ENCODE measurements around the gene CALR.
A peak's percentile ranks its signal among the peaks of the same experiment; 100 is the strongest.

CALR gene

DNA sequence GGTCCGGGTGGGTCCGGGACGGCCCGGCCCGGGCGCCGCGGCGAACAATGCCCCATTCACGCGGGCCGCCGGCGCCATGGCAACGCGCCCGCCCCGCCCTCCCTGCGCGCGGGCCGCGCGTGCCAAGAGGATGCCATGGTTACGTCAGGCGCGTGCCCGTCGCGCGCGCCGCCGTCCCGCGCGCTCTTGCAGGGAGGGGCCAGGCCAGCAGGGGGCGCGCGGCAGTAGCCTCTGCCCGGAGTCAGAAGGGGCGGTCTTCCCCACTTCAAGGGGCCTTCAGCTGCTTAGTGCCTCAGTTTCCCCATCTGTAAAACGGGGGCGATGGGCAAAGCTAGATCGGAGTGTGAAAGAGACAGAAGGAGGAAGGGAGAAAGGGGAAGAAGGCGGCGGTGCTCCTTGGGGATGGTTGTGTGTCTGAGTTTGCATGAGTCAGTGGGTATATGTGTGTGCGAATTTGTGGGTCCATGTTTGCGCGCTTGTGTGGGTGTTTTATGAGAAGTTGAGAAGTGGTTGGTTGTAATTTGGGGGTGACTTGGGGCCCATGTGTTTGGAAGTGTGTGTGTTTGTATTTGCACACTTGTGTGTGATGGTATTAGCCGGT is 45.2 kb downstream of the CALR start:
- peak; percentile 67 for DNase-seq

DNA sequence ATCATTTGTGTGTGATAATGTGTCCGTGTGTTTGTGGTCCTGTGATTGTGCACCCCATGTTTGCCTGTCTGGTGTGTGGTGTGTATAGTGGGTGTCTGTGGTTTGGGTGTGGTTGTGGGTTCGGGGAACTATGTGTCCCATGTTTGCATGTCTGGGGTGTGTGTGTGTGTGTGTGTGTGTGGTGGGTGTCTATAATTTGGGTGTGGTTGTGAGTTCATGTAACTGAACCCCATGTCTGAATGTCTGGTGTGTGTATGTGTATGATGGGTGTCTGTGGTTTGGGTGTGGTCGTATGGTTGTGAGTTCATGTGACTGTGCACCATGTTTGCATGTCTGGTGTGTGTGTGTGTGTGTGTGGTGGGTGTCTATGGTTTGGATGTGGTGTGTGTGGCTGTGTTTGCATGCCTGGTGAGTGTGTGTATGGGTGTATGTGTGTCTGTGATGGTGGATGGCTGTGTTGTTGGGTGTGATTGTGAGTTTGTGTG is 45.8 kb downstream of the CALR start:
- no peak for DNase-seq

DNA sequence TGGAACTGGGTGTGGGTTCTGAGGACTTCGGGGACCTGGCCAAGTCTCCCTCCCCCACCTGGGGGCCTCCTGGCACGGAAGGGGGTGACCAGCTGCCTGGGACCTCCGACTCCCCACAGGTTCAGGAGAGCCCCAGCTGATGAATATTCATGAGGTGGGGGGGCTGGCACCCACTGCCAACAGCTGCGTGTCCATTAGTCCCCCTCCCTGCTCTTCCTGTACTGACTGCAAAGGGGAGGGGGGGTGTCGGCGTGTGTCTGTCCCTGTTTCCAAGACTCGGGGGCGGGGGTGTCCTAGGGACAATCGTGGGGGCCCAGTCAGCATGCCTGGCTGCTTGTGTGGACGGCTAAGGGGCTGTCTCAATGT is 46.3 kb downstream of the CALR start:
- no peak for DNase-seq

DNA sequence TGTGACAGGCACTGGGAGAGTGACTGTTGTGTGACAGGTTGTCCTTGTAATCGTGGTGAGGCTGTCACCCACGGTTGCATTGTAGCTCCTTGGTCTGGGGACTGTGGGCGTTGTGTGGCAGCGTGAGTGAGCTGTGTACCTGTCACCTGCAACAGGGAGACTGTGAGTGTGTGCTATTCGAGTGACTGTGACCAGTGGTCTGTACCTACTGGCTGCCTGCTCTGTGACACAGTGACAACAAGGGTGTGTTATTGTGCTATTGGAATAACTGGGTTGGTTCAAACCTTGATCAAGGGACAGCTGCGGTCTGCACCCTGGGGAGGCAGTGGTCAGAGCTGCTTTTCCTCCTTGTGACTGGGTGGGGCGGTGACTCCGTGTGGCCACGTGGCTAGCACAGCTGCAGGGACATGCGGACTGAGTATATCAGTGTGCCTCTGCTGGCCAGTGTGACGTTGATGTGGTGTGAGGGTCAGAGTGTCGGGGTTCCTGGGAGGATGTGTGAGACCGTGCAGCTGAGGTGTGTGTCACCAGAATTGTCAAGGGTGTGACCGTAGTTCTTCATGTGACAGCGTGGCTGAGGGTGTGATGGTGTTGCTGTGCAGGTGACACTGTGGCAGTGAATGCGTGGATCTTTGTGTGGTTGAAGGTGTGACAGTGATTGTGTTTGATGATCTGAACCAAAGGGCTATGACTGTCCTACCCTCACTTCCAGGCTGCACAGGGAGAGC is 46.8 kb downstream of the CALR start:
- no peak for DNase-seq

DNA sequence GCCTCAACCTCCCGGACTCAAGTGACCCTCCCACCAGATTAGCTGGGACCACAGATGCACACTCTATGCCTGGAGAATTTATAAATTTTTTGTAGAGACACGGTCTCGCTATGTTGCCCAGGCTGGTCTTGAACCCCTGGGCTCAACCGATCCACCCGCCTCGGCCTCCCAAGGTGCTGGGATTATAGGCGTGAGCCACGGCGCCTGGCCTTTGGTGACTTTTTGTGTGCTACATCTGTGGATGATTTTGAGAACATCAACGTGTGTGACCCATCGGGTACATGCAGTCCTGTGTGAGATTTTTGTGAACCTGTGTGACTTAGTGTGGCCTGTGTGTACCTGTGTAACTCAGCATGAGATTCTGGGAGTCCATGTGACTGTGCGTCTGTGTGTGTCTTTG is 48.3 kb downstream of the CALR start:
- no peak for DNase-seq

DNA sequence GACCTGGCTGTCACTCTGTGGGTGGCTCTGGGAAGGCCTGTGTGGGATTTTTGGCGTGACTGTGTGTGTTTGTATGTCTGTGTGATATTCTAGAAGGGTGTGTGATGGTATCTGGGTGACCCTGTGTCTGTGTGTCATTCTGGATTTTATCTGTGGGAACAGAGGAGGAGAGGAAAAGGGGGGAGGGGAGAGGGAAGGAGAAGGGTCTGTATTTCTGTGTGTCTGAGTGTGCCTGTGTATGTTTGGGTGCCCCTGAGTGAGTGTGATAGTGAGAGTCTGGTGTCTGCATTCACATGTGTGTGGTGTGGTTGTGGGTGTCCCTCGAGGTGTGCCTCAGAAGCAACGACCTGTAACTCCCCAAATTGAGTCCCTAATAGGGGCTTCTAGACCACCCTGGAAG is 48.8 kb downstream of the CALR start:
- no peak for DNase-seq

DNA sequence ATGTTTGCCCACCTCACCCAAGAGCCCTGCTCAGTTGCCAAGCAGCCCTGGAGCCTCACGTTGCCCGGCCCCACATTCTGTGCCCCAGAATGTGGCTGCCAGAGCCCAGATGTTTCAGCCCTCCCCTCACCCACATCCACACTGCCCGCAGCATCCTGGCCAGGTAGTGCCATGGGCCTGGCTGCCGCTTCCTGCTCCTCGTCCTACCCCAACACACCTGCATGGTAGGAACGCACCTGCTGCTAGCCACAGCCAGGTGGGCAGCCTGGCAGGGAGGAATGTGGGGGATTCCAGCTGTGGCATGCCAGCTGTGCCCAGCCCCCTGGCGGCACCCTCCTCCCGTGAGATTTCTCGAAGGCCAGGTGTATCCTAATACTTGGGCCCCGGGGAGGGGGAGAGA is 49.4 kb downstream of the CALR start:
- no peak for DNase-seq

DNA sequence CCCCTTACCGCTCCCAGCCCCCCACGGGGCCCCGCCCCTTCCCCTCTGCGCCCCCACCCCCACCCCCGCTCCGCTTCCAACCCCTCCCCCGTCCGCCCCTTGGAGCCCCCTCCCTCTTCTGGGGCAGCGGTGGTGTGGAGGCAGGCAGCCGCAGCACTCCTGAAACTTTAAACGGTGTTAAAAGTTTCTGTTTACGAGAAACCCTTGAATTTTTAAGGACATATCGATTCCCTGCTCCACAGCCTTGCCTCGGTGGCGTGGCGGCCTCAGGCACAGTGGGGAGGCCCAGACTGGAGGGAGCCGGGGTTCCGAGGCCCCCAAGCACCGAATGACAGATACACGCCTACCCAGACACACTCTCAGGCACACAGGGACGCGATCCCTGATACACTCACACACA is 52.0 kb downstream of the CALR start:
- no peak for DNase-seq

DNA sequence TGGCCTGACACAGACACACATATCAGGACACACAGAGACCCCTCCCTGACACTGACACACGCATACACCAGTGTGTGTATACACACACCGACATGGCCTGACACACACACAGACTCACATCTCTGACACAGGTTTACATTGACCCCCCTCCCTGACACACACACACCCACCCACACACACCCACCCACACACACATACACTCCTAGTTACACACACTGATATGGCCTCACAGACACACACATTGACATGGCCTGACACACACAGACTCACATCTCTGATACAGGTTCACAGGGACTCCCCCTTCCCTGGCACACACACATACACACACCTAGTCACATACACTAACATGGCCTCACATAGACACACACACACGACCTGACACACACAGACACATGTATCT is 52.4 kb downstream of the CALR start:
- no peak for DNase-seq

DNA sequence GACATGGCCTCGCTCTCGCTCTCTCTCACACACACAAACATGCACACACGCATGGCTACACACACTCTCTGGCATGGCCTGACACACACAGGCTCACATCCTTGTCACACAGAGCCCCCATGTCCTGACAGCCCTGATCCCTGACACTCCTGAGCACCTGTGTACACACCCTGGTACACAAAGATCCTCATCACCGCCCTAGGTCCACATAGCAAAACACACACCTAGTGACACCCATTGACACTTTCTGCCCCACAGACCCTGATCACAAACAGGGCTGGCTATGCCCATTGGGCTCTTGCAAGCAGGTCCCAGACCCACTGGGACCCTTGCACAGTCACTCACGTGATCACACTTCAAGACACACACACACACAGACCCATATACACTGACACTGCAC is 52.9 kb downstream of the CALR start:
- no peak for DNase-seq

DNA sequence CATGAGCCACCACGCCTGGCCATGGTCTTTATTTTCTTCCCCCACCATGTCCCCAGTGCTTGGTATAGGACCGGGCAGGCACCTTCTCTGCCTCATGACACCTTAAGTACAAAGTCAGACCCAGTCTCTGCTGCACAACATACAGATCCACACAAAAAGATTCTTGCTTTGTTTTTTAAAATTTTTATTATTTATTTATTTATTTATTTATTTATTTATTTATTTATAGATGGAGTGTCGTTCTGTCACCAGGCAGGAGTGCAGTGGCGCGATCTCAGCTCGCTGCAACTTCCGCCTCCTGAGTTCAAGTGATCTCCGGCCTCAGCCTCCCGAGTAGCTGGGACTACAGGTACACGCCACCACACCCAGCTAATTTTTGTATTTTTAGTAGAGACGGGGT is 54.3 kb downstream of the CALR start:
- DNase-seq: no peak

DNA sequence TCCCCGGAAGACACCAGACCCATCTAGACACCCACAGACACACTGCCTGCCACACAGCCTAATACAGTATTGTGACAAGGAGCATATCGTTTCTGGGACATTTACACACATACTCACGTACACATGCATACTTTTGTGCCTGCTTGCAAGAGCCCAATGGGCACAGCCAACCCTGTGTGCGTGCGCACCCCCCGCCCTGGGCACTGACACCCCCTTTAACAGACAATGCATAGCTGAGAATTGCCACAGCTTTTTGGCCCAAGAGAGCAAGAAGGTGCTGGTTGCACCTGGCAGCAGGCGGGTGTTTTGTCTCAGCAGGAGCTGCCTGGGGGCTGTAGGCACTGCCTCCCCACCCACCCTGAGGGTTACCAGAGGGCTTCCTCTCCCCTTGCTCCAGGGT is 55.2 kb downstream of the CALR start:
- DNase-seq: no peak
